ENCODE data around the gene LGSN.

DNA sequence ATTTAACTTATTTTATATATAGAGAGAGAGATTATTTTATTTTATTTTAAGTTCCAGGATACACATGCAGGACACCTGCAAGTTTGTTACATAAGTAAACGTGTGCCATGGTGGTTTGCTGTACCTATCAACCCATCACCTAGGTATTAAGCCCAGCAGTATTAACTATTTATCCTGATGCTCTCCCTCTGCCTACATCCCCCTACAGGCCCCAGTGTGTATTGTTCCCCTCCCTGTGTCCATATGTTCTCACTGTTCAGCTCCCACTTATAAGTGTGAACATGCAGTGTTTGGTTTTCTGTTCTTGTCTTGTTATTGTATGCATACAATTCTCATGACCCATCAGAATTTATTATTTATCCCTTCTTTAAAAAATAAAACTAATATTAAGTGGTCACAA, 73.9 kb downstream of the LGSN start:
- TF ChIP-seq, protein P1, sequence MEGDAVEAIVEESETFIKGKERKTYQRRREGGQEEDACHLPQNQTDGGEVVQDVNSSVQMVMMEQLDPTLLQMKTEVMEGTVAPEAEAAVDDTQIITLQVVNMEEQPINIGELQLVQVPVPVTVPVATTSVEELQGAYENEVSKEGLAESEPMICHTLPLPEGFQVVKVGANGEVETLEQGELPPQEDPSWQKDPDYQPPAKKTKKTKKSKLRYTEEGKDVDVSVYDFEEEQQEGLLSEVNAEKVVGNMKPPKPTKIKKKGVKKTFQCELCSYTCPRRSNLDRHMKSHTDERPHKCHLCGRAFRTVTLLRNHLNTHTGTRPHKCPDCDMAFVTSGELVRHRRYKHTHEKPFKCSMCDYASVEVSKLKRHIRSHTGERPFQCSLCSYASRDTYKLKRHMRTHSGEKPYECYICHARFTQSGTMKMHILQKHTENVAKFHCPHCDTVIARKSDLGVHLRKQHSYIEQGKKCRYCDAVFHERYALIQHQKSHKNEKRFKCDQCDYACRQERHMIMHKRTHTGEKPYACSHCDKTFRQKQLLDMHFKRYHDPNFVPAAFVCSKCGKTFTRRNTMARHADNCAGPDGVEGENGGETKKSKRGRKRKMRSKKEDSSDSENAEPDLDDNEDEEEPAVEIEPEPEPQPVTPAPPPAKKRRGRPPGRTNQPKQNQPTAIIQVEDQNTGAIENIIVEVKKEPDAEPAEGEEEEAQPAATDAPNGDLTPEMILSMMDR (IDR thresholded peaks at IDR 0.05), result no peak
- no peak for TF ChIP-seq POLR2A (IDR thresholded peaks at IDR 0.05)
